Measurements from ENCODE around the gene C17orf50.
"Not testable (repeated sequence)": the region's sequence is repeated elsewhere in the genome, so short reads cannot be mapped to it uniquely, and the experiment has no call there.

The C17orf50 gene

GRCh38 chr17:35748979-35749378 lies 11.7 kb upstream of the C17orf50 start:
- no peaks in the 10 kb centered on the region for H3K79me2 ChIP-seq (ENCODE audit: control insufficient read depth, low read length)
- peaks cover 40% of the 10 kb centered on the region for H3K27me3 ChIP-seq (ENCODE audit: control insufficient read depth, low read length)
- TF ChIP-seq CTCF (IDR thresholded peaks at IDR 0.05; ENCODE audit: low read depth, low read length, poor library complexity, severe bottlenecking) (no peak), EZH2phosphoT487 (IDR thresholded peaks at IDR 0.05; ENCODE audit: borderline replicate concordance, low read length) (no peak)
- peaks cover 7% of the 10 kb centered on the region for H3K4me1 ChIP-seq (ENCODE audit: control insufficient read depth, low read length)
- no peak overlapping the region for H3K4me2 ChIP-seq (ENCODE audit: low read length)
- H3K27ac ChIP-seq (ENCODE audit: low read depth, low read length) = no peak overlapping the region
- H4K20me1 ChIP-seq (ENCODE audit: control insufficient read depth, insufficient read depth, low read depth, low read length) = no peaks in the 10 kb centered on the region
- no peak overlapping the region for H3K4me3 ChIP-seq (ENCODE audit: low read length)
- H3K9me2 ChIP-seq (replicated peaks; ENCODE audit: control insufficient read depth, low read length) = no peaks in the 10 kb centered on the region
- H3K36me3 ChIP-seq (ENCODE audit: control insufficient read depth, low read length) = no peaks in the 10 kb centered on the region
- no peaks in the 10 kb centered on the region for H3K9me3 ChIP-seq (ENCODE audit: control insufficient read depth, insufficient read depth, low read length)
- H3F3A ChIP-seq (ENCODE audit: control insufficient read depth, insufficient read depth) = no peaks in the 10 kb centered on the region

DNA sequence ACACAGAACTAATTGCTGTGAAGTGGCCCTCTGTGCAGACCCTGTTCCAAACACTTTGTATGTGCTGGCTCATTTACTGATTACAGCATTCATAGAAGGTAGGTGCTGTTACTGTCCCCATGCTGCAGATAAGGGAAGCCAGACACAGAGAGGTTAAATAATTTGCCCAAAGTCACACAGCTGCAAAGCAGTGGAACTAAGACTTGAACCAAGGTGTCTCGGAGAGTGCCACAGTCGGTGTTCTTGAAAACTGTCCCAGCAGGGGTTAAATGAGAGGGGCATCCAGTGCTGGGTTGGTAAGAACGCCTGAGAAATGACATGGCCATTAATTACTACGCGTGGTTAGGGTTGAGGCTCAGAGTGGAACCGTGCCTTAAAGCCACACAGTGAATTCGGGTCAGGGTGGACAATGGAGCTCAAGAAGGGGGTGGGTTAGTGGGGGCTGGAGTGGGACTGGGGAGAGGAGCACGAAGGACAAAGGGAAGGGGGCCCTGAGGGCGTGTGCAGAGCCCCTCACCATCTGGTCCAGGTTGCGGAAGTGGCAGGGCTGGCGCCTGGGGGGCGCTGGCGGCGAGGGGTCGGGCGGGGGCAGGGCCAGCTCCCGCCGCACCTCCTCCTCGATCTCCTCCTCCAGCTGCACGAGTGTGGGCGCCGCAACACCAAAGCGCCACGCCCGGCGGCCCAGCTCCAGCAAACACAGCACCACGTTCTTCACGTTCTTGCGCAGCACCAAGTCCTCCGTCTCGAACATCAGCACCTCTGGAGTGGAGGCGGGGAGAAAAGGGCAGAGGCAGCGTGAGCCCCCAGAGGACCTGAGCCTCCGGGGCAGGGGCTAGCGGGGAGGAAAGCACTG lies 10.9 kb upstream of the C17orf50 start:
- no peak overlapping the region for H3K27ac ChIP-seq (ENCODE audit: low read depth, low read length)
- no peaks in the 10 kb centered on the region for H3K9me3 ChIP-seq (ENCODE audit: control insufficient read depth, insufficient read depth, low read length)
- peak overlapping the region; percentile 20 for H3K4me2 ChIP-seq (ENCODE audit: low read length)
- no peaks in the 10 kb centered on the region for H3K79me2 ChIP-seq (ENCODE audit: control insufficient read depth, low read length)
- no peaks in the 10 kb centered on the region for H3K36me3 ChIP-seq (ENCODE audit: control insufficient read depth, low read length)
- TF ChIP-seq EZH2phosphoT487 (IDR thresholded peaks at IDR 0.05; ENCODE audit: borderline replicate concordance, low read length) (0 out of 2 replicates have a peak, but pooled peaks have one; percentile 45), CTCF (IDR thresholded peaks at IDR 0.05; ENCODE audit: low read depth, low read length, poor library complexity, severe bottlenecking) (no peak)
- no peaks in the 10 kb centered on the region for H3F3A ChIP-seq (ENCODE audit: control insufficient read depth, insufficient read depth)
- no peaks in the 10 kb centered on the region for H3K9me2 ChIP-seq (replicated peaks; ENCODE audit: control insufficient read depth, low read length)
- H3K4me1 ChIP-seq (ENCODE audit: control insufficient read depth, low read length) = peaks cover 7% of the 10 kb centered on the region
- peaks cover 40% of the 10 kb centered on the region for H3K27me3 ChIP-seq (ENCODE audit: control insufficient read depth, low read length)
- peak overlapping the region; percentile 15; the same call in 1 of the 2 replicates for H3K4me3 ChIP-seq (ENCODE audit: low read length)
- H4K20me1 ChIP-seq (ENCODE audit: control insufficient read depth, insufficient read depth, low read depth, low read length) = no peaks in the 10 kb centered on the region

- Histone ChIP-seq H3K79me2 (ENCODE audit: control insufficient read depth, low read length) (no peaks in the 10 kb centered on the region), H3F3A (ENCODE audit: control insufficient read depth, insufficient read depth) (no peaks in the 10 kb centered on the region), H3K4me1 (ENCODE audit: control insufficient read depth, low read length) (peaks cover 7% of the 10 kb centered on the region), H3K4me3 (ENCODE audit: low read length) (no peak overlapping the region), H3K9me3 (ENCODE audit: control insufficient read depth, insufficient read depth, low read length) (no peaks in the 10 kb centered on the region), H3K9me2 (replicated peaks; ENCODE audit: control insufficient read depth, low read length) (no peaks in the 10 kb centered on the region), H3K36me3 (ENCODE audit: control insufficient read depth, low read length) (no peaks in the 10 kb centered on the region), H3K4me2 (ENCODE audit: low read length) (peak overlapping the region; percentile 20; the same call in 1 of the 2 replicates), H3K27me3 (ENCODE audit: control insufficient read depth, low read length) (peaks cover 40% of the 10 kb centered on the region), H4K20me1 (ENCODE audit: control insufficient read depth, insufficient read depth, low read depth, low read length) (no peaks in the 10 kb centered on the region), H3K27ac (ENCODE audit: low read depth, low read length) (no peak overlapping the region)
- TF ChIP-seq EZH2phosphoT487 (IDR thresholded peaks at IDR 0.05; ENCODE audit: borderline replicate concordance, low read length) (no peak), CTCF (IDR thresholded peaks at IDR 0.05; ENCODE audit: low read depth, low read length, poor library complexity, severe bottlenecking) (no peak)
Observed at GRCh38 chr17:35750526-35751395, 9.9 kb upstream of the C17orf50 start.

DNA sequence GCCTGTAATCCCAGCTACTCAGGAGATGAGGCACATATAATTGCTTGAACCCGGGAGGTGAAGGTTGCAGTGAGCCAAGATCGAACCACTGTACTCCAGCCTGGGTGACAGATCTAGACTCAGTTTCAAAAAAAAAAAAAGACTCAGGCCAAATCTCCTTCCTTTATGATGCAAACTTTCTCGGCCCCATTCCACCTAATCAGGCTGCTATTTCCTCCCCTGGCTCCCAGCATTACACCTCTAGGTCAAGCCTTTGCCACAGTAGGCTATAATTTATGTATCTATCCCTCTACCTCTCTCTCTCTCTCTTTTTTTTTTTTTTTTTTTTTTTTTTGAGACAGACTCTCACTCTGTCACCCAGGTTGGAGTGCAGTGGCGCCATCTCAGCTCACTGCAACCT lies 9.1 kb upstream of the C17orf50 start:
- not testable (repeated sequence) for H3K4me3 ChIP-seq (ENCODE audit: low read length); H3K79me2 ChIP-seq (ENCODE audit: control insufficient read depth, low read length); H3K36me3 ChIP-seq (ENCODE audit: control insufficient read depth, low read length); H3K9me3 ChIP-seq (ENCODE audit: control insufficient read depth, insufficient read depth, low read length); H4K20me1 ChIP-seq (ENCODE audit: control insufficient read depth, insufficient read depth, low read depth, low read length); H3K27ac ChIP-seq (ENCODE audit: low read depth, low read length); H3K9me2 ChIP-seq (replicated peaks; ENCODE audit: control insufficient read depth, low read length); H3K4me2 ChIP-seq (ENCODE audit: low read length); H3F3A ChIP-seq (ENCODE audit: control insufficient read depth, insufficient read depth)
- Histone ChIP-seq H3K27me3 (ENCODE audit: control insufficient read depth, low read length) (peaks cover 40% of the 10 kb centered on the region), H3K4me1 (ENCODE audit: control insufficient read depth, low read length) (peaks cover 15% of the 10 kb centered on the region)

Data from DOHH2 (cell line).